Endothelial cell of umbilical vein (primary cell): ENCODE data around the gene CAV2.

Experiments
- CTCF ChIP-seq, 2 donors: IDR thresholded peaks; 1 replicate in 1 of 2; 2 replicates in 1 of 2; pipeline ENCODE4 v1.5.1; 2011; ENCODE audit warnings: low read length in 2 of 2, mild to moderate bottlenecking in 2 of 2, moderate library complexity in 2 of 2, control low read depth in 1 of 2, inconsistent platforms in 1 of 2, low read depth in 1 of 2; ENCODE audit not compliant: insufficient read depth in 1 of 2; ENCODE audit errors: extremely low read depth in 1 of 2
- EZH2 ChIP-seq: IDR thresholded peaks from 2 replicates; pipeline ENCODE4 v1.6.1; 2012; ENCODE audit warnings: borderline replicate concordance, low read depth, mild to moderate bottlenecking, moderate library complexity, low read length, inconsistent platforms; ENCODE audit not compliant: severe bottlenecking
- POLR2AphosphoS5 ChIP-seq: IDR thresholded peaks from 2 replicates; pipeline ENCODE4 v1.6.1; 2012; ENCODE audit warnings: low read depth, mild to moderate bottlenecking, control low read depth, low read length, moderate library complexity; ENCODE audit not compliant: insufficient read depth

DNA sequence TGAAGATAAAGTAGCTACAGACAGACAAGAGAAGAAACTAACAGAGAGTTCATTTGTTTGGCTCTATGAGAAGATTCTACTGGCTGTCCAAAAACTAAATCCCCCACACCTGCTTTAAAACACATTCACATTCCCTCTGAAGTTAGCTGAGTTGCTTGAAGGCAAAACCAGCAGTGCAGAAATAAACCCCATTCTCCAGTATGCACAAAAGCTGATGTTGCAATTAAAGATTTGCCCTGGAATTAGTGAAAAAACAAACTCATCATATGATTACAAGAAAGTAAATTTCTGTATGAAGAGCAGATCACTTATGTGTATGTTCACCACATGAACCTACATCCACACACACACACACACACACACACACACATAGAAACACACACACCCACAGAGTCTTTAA lies 16.0 kb downstream of the CAV2 start:
- no peak for TF ChIP-seq CTCF (IDR thresholded peaks at IDR 0.05; ENCODE audit: extremely low read depth in 1 of 2, insufficient read depth in 1 of 2, low read depth in 1 of 2, low read length in 2 of 2)
- TF ChIP-seq POLR2AphosphoS5, result no peak
- no peak for TF ChIP-seq EZH2
